Kidney epithelial cell (primary cell): ENCODE data around the gene BEND7. TPM values are rescaled to one million over a fixed set of nuclear protein-coding genes. Genes with fewer than 3 reads are reported as not detected.
"Not testable (repeated sequence)": the region's sequence is repeated elsewhere in the genome, so short reads cannot be mapped to it uniquely, and the experiment has no call there.

ENCODE experiments used
- DNase-seq: peaks from one replicate; pipeline ENCODE4 v3.0.0-alpha.2; 2010; ENCODE audit warnings: low read depth
- H3K27me3 ChIP-seq: 2 replicates; pipeline ENCODE4 v1.6.0; 2011; ENCODE audit warnings: low read length; ENCODE audit not compliant: control insufficient read depth, insufficient read depth
- H3K36me3 ChIP-seq: 2 replicates; pipeline ENCODE4 v1.5.1; 2011; ENCODE audit warnings: low read length; ENCODE audit not compliant: control insufficient read depth, insufficient read depth
- H3K4me3 ChIP-seq: 2 replicates; pipeline ENCODE4 v1.5.1; 2011; ENCODE audit warnings: low read depth, mild to moderate bottlenecking, control low read depth, low read length
- CTCF ChIP-seq: IDR thresholded peaks from 2 replicates; pipeline ENCODE4 v1.5.1; 2011; ENCODE audit warnings: mild to moderate bottlenecking, moderate library complexity, low read length, control low read depth, inconsistent platforms; ENCODE audit not compliant: insufficient read depth, poor library complexity, severe bottlenecking
- total RNA-seq: library from RNA; depleted of rRNA; stranded (reverse); fragments of >200 nt; gene quantifications from 2 replicates; pipeline ENCODE4 v1.2.3, GENCODE V29; 2015

Gene BEND7
- total RNA-seq, 1 donor from 2014 or later: 31.5 TPM

- Histone ChIP-seq H3K4me3 (peak overlapping the region; percentile 8), H3K27me3 (peaks cover 12% of the 10 kb centered on the region), H3K36me3 (no peaks in the 10 kb centered on the region)
- no peak for DNase-seq
- peak; percentile 98 for TF ChIP-seq CTCF
These were observed 88.4 kb downstream of the BEND7 start for GRCh38 chr10:13440185-13441061.

- no peak for TF ChIP-seq CTCF
- peaks cover 12% of the 10 kb centered on the region for H3K27me3 ChIP-seq
- DNase-seq: no peak
- peak overlapping the region; percentile 8 for H3K4me3 ChIP-seq
- H3K36me3 ChIP-seq: no peaks in the 10 kb centered on the region
These were observed 89.3 kb downstream of the BEND7 start for GRCh38 chr10:13439313-13440184.

GRCh38 chr10:13437026-13437555 lies 91.7 kb downstream of the BEND7 start:
- Histone ChIP-seq H3K4me3 (no peak overlapping the region), H3K36me3 (no peaks in the 10 kb centered on the region), H3K27me3 (peaks cover 12% of the 10 kb centered on the region)
- DNase-seq: no peak
- TF ChIP-seq CTCF: no peak

GRCh38 chr10:13427943-13428342 lies 100.9 kb downstream of the BEND7 start:
- H3K36me3 ChIP-seq, H3K4me3 ChIP-seq, DNase-seq, H3K27me3 ChIP-seq: not testable (repeated sequence)

- DNase-seq: no peak
These were observed 103.4 kb downstream of the BEND7 start for GRCh38 chr10:13425397-13425796.

More at GRCh38 chr10:13425397-13425796, 103.4 kb downstream of the BEND7 start:
- H3K4me3 ChIP-seq: no peak overlapping the region
- H3K36me3 ChIP-seq: no peaks in the 10 kb centered on the region
- no peak for TF ChIP-seq CTCF
- peaks cover 7% of the 10 kb centered on the region for H3K27me3 ChIP-seq
